HG02870 (cell line): ENCODE results near the gene NOBOX.
"Not testable (repeated sequence)": the region's sequence is repeated elsewhere in the genome, so short reads cannot be mapped to it uniquely, and the experiment has no call there.

Source experiments
- ATAC-seq: cut with Tn5 transposase; IDR thresholded peaks from one replicate; pipeline ENCODE4 v1.9.1; 2021; ENCODE audit warnings: mild to moderate bottlenecking, moderate library complexity; ENCODE audit not compliant: unreplicated experiment

The NOBOX gene

GRCh38 chr7:144397086-144397485 is 6.4 kb downstream of the NOBOX start:
- ATAC-seq: no peak

GRCh38 chr7:144391823-144392255 is 11.7 kb downstream of the NOBOX start:
- peak; percentile 67 for ATAC-seq

GRCh38 chr7:144391014-144391413 is 12.5 kb downstream of the NOBOX start:
- no peak for ATAC-seq

GRCh38 chr7:144390481-144390880 is 13.0 kb downstream of the NOBOX start:
- no peak for ATAC-seq

GRCh38 chr7:144388950-144389349 is 14.5 kb downstream of the NOBOX start:
- ATAC-seq: no peak

- ATAC-seq: no peak
Measured at GRCh38 chr7:144386741-144387140, 16.8 kb downstream of the NOBOX start.

- peak; percentile 58 for ATAC-seq
Measured at GRCh38 chr7:144384555-144385245, 18.8 kb downstream of the NOBOX start.

- peak; percentile 96 for ATAC-seq
Measured at GRCh38 chr7:144384071-144384470, 19.4 kb downstream of the NOBOX start.

- ATAC-seq: no peak
Measured at GRCh38 chr7:144379776-144380384, 23.6 kb downstream of the NOBOX start.

- ATAC-seq: no peak
Measured at GRCh38 chr7:144378651-144379050, 24.8 kb downstream of the NOBOX start.

- ATAC-seq: not testable (repeated sequence)
Measured at GRCh38 chr7:144369221-144369620, 34.3 kb downstream of the NOBOX start.

GRCh38 chr7:144367250-144367649 is 36.2 kb downstream of the NOBOX start:
- not testable (repeated sequence) for ATAC-seq

- ATAC-seq: not testable (repeated sequence)
Measured at GRCh38 chr7:144365523-144365922, 38.0 kb downstream of the NOBOX start.

GRCh38 chr7:144362061-144362460 is 41.4 kb downstream of the NOBOX start:
- ATAC-seq: not testable (repeated sequence)

- not testable (repeated sequence) for ATAC-seq
Measured at GRCh38 chr7:144356860-144357259, 46.6 kb downstream of the NOBOX start.

- not testable (repeated sequence) for ATAC-seq
Measured at GRCh38 chr7:144356185-144356584, 47.3 kb downstream of the NOBOX start.

GRCh38 chr7:144355176-144355822 is 48.2 kb downstream of the NOBOX start, which contains the start of gene ARHGEF5:
TSS of gene ARHGEF5 (plus strand) at chr7:144355402. CDS start at chr7:144362670, 7,268 bp downstream.
- peak; percentile 72 for ATAC-seq

GRCh38 chr7:144351667-144352066 is 51.8 kb downstream of the NOBOX start:
- not testable (repeated sequence) for ATAC-seq

GRCh38 chr7:144348625-144349024 is 54.9 kb downstream of the NOBOX start:
- ATAC-seq: peak; percentile 43
